GM18909 (cell line): ENCODE measurements around the gene ENPP1.

Experiments used
- ATAC-seq: cut with Tn5 transposase; IDR thresholded peaks from one replicate; pipeline ENCODE4 v1.9.1; 2021; ENCODE audit warnings: mild to moderate bottlenecking; ENCODE audit not compliant: unreplicated experiment, poor library complexity

The ENPP1 gene

GRCh38 chr6:131807644-131808459 is at the start of gene ENPP1:
TSS of gene ENPP1 (plus strand) at chr6:131808020. CDS start at chr6:131808036, 16 bp downstream.
- peak; percentile 71 for ATAC-seq

- no peak for ATAC-seq
These were observed 48.9 kb upstream of the ENPP1 start for GRCh38 chr6:131758920-131759319.

DNA sequence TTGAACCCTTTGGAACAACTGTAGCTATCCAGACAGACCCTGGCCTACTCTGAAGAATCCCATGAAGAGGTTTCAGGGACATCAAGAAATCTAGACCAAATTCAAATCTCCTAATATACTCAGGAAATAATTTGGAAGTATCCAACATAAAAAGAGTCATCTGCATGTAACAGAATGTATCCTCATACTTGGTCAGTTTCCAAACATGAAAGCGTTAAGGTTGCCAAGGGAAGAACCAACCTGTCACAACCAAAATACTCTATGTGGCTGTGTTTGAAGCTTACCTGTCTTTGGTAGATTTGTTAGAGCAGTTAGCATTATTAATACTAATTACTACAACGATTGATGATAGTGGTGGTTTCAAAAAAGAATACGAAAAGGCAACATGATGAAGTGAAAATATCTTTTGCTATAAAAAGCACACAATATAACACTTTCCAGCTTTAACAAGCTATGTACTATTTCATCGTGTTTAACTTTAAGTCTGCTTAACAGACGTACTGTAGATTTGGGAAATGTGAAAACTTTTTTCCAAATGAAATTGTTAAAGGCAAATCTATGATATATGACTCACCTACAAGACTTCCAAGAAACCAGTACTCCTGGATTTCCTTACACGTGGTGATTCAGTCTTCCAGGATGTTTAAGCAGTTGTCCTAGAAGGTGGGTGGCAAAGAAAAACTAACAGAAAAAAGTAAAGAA is 46.6 kb upstream of the ENPP1 start:
- ATAC-seq, result no peak

DNA sequence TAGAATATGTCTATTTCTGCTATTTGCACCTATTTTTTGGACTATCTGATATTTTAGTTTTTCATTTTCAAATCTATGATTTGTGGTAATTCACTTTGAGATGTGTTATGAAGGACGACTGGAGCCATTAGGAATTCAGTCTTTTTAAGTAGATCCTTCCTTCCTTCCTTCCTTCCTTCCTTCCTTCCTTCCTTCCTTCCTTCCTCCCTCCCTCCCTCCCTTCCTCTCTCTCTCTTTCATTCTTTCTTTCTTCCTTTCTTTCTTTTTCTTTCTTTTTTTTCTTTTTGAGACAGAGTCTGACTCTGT is 46.1 kb upstream of the ENPP1 start:
- ATAC-seq, result no peak

GRCh38 chr6:131762984-131763383 is 44.8 kb upstream of the ENPP1 start:
- no peak for ATAC-seq

- ATAC-seq, result no peak
These were observed 44.1 kb upstream of the ENPP1 start for GRCh38 chr6:131763749-131764148.

DNA sequence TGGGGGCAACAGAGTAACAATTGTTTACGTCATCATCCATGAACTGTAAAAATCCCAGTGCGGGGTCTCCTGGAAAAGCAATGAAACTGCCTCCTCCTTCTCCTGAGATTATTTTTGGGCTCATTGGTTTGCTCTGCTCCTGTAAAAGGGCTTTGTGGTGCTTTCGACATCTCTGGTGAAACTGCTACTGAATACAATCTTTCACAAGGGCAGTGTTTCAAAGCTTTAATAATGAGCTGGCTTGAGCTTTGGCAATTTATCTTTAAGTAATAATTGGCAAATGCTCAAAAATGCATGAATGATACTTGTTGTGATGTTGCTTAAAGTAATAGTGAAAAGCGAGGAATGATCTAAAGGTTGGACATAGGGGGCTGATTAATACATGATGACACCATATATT is 43.5 kb upstream of the ENPP1 start:
- ATAC-seq, result no peak

GRCh38 chr6:131765081-131765803 is 42.6 kb upstream of the ENPP1 start:
- ATAC-seq, result no peak

DNA sequence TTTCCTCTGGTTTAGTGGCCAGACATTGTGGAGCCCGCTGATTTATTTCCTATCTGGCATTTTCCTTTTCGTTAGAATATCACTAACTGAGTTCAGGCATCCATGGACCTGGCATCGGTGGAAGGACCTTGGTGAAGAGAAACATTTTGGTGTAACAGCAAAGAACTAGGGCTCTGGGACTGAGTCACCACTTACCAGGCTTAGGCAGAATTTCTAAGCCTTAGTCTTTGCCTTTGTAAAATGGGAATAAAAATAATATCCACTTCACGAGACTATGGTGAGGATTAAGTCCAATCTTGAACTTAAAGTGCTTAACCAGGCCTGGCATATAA is 42.0 kb upstream of the ENPP1 start:
- ATAC-seq, result no peak

- no peak for ATAC-seq
These were observed 41.2 kb upstream of the ENPP1 start for GRCh38 chr6:131766631-131767030.

DNA sequence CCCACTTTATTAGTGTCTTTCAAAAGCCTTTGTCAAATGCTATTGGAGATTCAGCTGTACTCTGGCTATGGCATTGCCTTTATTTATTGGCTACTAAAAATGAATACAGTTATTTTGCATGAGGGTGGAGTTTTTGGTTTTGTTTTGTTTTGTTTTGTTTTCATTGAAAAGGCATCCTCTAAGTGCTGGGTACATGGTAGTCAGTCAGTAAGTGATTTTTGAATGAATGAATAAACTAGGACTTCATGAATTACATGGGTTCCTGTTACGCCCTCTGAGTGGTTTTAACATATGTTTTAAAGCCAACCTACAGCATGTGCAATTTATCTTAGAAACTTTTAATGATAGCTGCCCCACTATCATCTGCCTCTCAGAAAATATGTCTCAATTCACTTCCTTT is 38.9 kb upstream of the ENPP1 start:
- ATAC-seq, result no peak

DNA sequence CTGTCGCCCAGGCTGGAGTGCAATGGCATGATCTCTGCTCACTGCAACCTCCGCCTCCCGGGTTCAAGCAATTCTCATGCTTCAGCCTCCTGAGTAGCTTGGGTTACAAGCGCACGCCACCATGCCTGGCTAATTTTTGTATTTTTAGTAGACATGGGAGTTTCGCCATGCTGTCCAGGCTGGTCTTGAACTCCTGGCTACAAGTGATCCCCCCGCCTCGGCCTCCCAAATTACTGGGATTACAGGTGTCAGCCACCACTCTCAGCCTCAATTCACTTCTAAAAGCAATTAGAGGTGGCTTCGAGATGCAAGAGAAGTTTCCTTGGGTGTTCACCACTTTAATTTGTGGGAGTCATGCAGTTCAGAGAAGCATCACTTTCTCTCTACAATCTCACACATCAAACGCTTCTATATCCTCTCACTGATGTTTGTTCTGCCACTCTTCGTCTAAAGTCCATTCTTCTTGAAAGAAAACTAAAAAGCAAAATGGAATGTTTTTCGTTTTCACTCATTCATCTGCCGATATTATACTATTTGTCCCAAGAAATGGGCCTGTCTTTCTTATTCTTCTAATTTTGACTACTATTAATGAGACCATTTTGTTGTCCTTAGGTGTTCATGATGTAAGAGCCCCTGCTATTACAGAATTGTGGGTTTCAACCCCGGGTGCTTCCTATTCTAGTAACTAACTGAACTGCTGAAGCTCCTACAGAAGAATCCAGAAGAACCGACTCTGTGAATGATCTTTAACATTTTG is 38.3 kb upstream of the ENPP1 start:
- ATAC-seq, result no peak

GRCh38 chr6:131770776-131771175 is 37.0 kb upstream of the ENPP1 start:
- ATAC-seq, result no peak

GRCh38 chr6:131773284-131773950 is 34.4 kb upstream of the ENPP1 start:
- no peak for ATAC-seq

- ATAC-seq, result no peak
These were observed 31.9 kb upstream of the ENPP1 start for GRCh38 chr6:131775886-131776285.

DNA sequence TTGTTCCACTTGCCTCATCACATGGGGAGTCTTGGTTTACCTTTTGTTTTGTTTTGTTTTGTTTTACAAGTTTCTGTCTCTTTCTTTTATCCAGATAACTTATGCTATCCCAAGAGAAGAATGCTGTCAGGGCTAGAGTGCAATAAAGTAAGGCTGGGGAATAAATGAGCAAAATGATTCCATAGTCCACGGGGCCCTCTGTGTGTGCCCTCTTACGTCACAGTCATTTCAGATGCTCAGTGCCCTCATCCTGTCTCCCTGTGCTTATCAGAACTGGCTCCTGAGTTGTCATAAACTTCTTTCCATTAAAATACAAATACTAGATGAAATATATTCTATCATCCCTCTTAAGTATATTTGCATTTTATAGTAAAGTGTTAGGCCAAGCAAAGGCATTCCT is 30.8 kb upstream of the ENPP1 start:
- ATAC-seq, result no peak

DNA sequence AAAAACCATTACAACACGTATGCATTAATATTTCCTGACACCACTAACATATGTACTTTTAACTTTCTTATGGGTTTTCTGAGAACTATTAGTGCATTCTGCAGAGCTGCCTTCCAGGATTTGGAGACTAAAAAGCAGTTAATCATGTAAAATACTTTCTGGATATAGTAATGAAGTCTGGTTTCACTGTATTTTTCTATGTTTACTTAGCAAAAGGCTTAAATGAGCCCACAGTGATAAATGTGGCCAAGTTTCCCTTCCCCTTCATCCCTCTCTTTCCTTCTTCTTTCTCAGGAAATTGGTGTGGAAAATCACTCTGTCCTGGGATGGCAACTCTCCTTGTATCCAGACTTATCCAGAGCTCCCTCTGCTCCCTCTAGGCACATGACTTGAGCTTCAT is 29.7 kb upstream of the ENPP1 start:
- ATAC-seq, result no peak

GRCh38 chr6:131779304-131779703 is 28.5 kb upstream of the ENPP1 start:
- ATAC-seq, result no peak

DNA sequence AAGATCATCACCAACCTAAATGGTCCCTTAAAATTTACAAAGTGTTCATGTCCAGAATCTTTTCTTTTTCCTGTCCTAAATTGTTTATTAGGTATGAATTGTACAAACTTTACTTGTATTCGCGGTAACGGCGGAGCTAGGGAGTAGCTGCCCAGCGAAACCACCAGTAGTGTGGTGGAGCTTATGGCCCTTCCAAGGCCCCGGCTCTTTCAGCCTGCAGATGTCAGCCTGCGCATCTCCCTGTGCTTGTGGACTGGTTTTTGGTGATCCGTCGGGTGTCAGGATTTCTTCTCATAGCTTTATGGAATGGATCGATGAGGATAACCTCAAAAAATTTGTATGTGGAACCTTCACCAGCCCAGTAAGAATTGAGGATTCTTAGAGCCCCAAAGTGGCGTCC is 27.2 kb upstream of the ENPP1 start:
- no peak for ATAC-seq

DNA sequence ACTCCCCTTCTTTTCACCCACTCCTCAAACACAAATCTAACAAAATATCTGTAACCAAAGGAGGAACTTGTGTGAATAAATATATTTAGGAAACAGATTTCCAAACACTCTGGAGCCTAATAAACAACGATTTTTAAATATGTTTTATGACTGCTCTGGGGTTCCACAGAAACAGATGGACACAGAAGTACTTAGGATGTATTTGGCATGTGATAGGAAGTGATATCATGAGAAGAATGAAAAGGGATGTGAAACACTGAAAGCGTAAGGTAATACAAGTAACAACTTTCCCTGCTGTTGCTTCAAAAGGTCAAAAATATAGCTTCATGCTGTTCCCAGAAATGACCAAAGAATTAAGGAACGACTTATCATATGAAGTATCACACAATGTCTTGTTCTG is 26.1 kb upstream of the ENPP1 start:
- no peak for ATAC-seq
